GM19351 (cell line): ENCODE data around the gene TTC39B.

Source experiments
- ATAC-seq: cut with Tn5 transposase; IDR thresholded peaks from one replicate; pipeline ENCODE4 v1.9.1; 2021; ENCODE audit warnings: mild to moderate bottlenecking, moderate library complexity; ENCODE audit not compliant: unreplicated experiment

The TTC39B gene

GRCh38 chr9:15231788-15232635, 75.0 kb downstream of the TTC39B start:
- ATAC-seq, result peak; percentile 76

GRCh38 chr9:15229409-15229808, 77.6 kb downstream of the TTC39B start:
- no peak for ATAC-seq

DNA sequence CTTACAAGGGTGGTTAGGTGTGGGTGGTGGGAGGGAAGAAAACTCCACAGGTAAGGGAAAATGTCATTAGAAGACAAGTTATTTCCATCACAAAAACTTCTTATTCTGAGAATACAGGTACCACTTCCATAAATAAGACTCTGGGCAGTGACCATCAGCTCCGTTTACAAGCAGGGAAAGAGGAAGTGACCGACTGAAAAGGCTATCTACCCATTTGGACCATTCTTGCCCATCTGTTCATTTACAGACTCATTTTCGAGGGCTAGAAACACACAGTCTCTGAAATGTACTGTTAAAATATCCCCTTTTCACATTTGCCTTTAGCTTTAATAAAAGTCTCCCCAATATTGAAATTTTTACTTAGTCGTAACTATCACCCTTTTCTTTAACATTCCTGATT, 79.5 kb downstream of the TTC39B start:
- ATAC-seq, result no peak

GRCh38 chr9:15225564-15226126, 81.4 kb downstream of the TTC39B start:
- ATAC-seq, result no peak

- ATAC-seq, result no peak
These were observed 84.7 kb downstream of the TTC39B start for GRCh38 chr9:15222313-15222712.

- no peak for ATAC-seq
These were observed 85.3 kb downstream of the TTC39B start for GRCh38 chr9:15221746-15222145.

GRCh38 chr9:15220658-15221318, 86.2 kb downstream of the TTC39B start:
- ATAC-seq, result no peak

- ATAC-seq, result no peak
These were observed 87.5 kb downstream of the TTC39B start for GRCh38 chr9:15219546-15219945.

- ATAC-seq, result no peak
These were observed 88.0 kb downstream of the TTC39B start for GRCh38 chr9:15218994-15219393.

DNA sequence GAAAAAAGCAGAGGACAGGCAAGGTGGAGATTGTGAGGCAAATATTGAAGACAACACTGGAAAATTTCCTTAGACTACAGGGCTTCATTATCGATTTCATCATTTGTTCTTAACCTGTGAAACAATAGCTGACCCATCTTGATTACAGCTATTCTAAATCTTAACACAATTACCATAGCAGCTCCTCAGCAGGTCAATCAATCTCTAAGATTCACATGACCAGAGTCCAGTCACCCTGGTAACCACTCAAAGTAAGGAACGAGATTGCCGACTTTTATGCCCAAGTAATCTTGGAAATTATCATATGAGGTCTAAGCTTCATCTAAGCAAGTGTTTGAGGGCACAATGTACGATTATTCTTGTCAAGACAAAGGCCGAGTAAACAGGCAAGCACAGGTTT, 93.8 kb downstream of the TTC39B start:
- ATAC-seq, result no peak

DNA sequence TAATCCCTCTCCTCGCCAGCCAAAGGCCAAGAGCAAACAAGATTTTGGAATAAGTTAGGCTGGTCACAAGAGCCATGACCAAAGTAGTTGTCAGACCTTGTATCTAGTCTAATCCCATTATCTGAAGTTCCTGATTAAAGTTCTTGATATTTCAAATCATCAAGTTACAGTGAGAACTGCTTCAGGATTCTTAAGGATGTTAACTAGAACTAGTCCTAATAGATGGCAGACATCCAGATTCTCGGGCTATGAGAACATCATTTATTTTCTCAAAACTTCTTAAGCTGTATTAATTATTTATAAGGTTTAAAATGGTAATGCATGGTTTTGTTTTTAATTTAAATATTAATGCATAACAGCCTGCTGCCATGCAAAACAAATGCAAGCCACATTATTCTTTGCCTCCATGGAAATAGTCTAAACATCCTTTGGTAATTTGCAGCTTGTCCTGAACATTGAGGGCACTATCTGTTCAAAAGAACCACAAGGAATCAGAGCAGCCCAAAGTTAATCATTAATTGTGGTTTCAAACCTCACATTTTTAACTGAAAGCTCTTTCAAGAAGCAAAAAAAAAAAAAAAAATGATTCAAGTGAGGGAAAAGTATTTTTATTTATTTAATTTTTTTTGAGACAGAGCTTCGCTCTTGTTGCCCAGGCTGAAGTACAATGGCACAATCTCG, 95.1 kb downstream of the TTC39B start:
- peak; percentile 12 for ATAC-seq

- peak; percentile 90 for ATAC-seq
These were observed 95.7 kb downstream of the TTC39B start for GRCh38 chr9:15211160-15211814.

DNA sequence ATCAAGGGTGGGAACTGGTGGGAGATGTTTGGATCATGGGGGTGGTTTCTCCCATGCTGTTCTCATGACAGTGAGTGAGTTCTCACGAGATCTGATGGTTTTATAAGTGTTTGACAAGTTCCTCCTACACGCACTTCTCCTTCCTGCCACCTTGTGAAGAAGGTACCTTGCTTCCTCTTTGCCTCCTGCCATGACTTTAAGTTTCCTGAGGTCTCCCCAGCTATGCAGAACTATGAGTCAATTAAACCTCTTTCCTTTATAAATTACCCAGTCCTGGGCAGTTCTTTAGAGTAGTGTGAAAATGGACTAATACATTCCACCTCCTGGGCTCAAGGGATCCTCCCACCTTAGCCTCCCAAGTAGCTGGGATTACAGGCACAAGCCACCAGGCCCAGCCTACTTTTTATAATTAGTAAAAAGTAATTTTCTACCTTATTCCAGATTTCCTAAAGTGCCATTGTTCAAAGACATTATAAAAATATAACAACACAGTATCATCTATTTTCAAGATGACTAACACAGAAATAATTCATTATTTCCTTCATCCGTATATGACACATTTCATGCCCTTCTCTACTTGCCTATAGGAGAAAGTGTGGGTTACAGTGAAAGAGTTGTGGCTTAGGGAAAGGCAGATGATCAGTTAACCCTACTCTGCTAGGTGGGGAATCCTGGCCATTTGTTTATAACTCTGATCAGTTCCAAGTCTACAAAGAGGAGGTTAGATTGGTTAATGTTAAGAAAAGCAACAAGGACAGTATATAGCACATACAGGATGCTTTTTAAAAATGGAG, 99.9 kb downstream of the TTC39B start:
- ATAC-seq, result no peak

DNA sequence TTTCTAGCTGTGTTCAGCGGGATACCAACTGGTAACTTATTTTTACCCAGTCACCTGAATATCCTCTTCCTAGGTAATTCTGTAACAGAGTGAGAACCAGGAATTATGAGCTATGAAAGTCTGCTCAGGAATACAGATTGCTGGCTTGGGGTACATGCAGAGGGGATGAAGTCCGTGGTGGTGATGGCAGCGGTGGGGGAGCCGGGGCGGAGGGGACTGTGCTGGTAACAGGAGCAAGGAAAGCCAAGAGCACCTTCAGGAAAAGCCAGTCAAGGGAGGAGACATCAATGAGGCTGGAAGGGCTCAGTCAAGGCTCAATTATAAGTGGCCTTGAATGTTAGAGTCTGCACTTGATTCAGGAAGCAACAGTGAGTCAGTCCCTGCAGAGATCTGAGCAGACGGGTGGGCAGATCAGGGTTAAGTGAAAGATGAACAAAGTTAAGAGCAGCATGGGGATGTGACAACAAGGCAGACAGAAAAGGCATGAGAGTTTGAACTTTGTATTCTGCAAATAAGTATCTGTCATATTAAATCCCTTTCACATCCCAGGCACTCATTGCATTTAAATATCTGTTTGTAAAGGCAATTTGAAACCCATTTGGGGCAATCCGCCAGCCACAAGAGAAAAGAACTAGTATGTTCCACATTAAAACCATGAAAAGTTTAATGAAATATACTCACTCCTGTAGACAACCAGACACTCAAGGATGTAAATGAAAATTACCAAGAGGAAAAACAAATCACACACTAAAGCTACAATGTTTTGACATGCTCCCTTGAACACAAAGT, 101.2 kb downstream of the TTC39B start:
- ATAC-seq, result no peak

DNA sequence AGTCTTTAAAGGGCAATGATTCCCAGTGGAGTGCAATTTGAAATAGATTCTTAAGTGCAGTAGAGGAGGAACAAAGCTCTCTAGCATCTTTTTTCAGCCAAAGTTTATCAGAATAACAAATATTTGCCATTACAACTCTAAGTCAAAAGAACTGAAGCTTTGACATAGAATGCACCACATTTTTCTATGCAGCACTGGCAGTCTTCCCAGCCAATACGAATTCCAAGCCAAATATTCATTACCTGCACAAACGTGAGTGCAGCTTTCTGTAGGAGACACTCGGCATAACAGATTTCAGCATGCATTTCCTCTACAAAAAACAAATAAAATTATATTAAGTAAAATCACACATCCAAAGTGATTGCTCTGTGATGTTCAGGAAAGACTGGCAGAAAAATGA, 103.4 kb downstream of the TTC39B start:
- no peak for ATAC-seq

DNA sequence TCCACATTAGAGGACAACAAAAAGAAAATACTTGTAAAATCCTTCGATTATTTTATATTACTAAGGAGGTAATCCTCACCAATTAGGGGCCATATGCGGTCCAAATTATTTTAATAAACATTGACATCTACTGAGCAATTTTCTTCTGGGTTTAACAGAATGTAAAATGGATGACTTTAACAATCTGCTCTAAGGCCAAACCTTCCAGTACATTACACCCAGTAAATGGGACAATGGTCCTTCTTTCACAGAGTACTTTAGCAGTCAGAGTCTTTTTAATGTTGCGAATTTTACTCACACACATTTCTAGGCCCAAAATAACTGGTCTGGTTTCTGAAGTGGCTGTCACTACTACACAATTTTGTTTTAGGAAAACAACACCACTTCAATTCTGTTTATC, 106.9 kb downstream of the TTC39B start:
- ATAC-seq, result no peak

- no peak for ATAC-seq
These were observed 114.2 kb downstream of the TTC39B start for GRCh38 chr9:15192856-15193255.

DNA sequence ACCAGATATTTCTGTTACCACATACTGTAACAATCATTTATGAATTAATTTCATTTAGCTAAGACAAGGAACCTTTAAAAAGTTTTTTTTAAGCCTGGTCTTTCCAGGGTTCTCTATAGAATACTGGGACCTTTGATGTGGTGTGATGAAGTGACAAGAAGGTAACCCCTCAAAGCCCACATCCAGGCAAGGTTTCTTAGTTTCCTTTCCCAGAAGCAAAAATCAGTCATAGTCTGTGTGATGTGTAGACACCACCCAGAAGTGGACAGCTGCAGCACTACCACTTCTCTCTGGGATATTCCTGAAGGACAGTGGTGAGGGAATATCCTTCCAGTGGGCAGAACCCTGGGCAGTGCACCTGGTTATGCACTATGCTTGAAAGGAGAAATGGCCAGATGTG, 115.6 kb downstream of the TTC39B start:
- peak; percentile 66 for ATAC-seq

GRCh38 chr9:15189481-15189880, 117.5 kb downstream of the TTC39B start:
- no peak for ATAC-seq
